ENCODE measurements around the gene TKFC. TPM values are rescaled to one million over a fixed set of nuclear protein-coding genes. Genes with fewer than 3 reads are reported as not detected.
A peak's percentile ranks its signal among the peaks of the same experiment; 100 is the strongest.

TKFC gene
- total and polyA plus RNA-seq, 4 donors, result 15.7 to 134 (median 53.4) TPM

GRCh38 chr11:61307354-61307753 is 25.7 kb upstream of the TKFC start:
- Histone ChIP-seq H3K4me3 (ENCODE audit: low read depth in 1 of 3, low read length in 3 of 3) (no peak overlapping the region), H3K27me3 (ENCODE audit: control insufficient read depth in 4 of 4, insufficient read depth in 4 of 4, low read length in 3 of 4) (no peaks in the 10 kb centered on the region), H3K36me3 (ENCODE audit: control insufficient read depth in 4 of 4, insufficient read depth in 3 of 4, low read depth in 1 of 4, low read length in 3 of 4) (peaks cover 36 to 95% (median 81%) of the 10 kb centered on the region in 4 donors), H3K4me1 (ENCODE audit: control insufficient read depth in 4 of 4, insufficient read depth in 4 of 4, low read length in 3 of 4) (no peaks in the 10 kb centered on the region), H3K9me3 (ENCODE audit: control insufficient read depth in 4 of 4, low read length in 3 of 4) (no peaks in the 10 kb centered on the region), H3K9ac (ENCODE audit: low read depth in 1 of 2, low read length in 2 of 2) (no peak overlapping the region), H3K27ac (ENCODE audit: low read depth in 1 of 2, low read length in 2 of 2) (no peak overlapping the region)
- TF ChIP-seq HNF4A (conservative IDR thresholded peaks at IDR 0.05), result no peak
- TF ChIP-seq REST (IDR thresholded peaks at IDR 0.05), result peak; percentile 35
- DNase-seq (ENCODE audit: low spot score), result no peak
- WGBS, result 90% methylated on average over 1 of the region's 1 CpG

- WGBS, result 97% methylated on average over 4 of the region's 4 CpGs
- TF ChIP-seq JUND (IDR thresholded peaks at IDR 0.05), result no peak
- TF ChIP-seq REST (IDR thresholded peaks at IDR 0.05), result no peak
- no peak for TF ChIP-seq MAX (IDR thresholded peaks at IDR 0.05)
- TF ChIP-seq RXRA (IDR thresholded peaks at IDR 0.05), result no peak
- TF ChIP-seq RAD21 (IDR thresholded peaks at IDR 0.05), result no peak
- TF ChIP-seq EGR1 (IDR thresholded peaks at IDR 0.05; ENCODE audit: low read depth in 2 of 2), result no peak
- no peak for TF ChIP-seq TAF1 (conservative IDR thresholded peaks at IDR 0.05)
- TF ChIP-seq HNF4G (IDR thresholded peaks at IDR 0.05), result no peak
- no peak for TF ChIP-seq SP1 (IDR thresholded peaks at IDR 0.05)
- no peak for TF ChIP-seq ZBTB33 (IDR thresholded peaks at IDR 0.05)
- TF ChIP-seq FOXA1 (IDR thresholded peaks at IDR 0.05), result no peak
- no peak for TF ChIP-seq FOXA2 (IDR thresholded peaks at IDR 0.05)
- no peak for TF ChIP-seq HNF4A (conservative IDR thresholded peaks at IDR 0.05)
- TF ChIP-seq CTCF (IDR thresholded peaks at IDR 0.05; ENCODE audit: low read depth, low read length, missing input control), result no peak
- no peak for TF ChIP-seq GABPA (IDR thresholded peaks at IDR 0.05 in 1 of 2, conservative IDR thresholded peaks at IDR 0.05 in 1 of 2)
- TF ChIP-seq ATF3 (IDR thresholded peaks at IDR 0.05), result no peak
- no peak for TF ChIP-seq NR2F2 (IDR thresholded peaks at IDR 0.05)
- Histone ChIP-seq H3K27me3 (ENCODE audit: control insufficient read depth in 4 of 4, insufficient read depth in 4 of 4, low read length in 3 of 4) (no peaks in the 10 kb centered on the region), H3K36me3 (ENCODE audit: control insufficient read depth in 4 of 4, insufficient read depth in 3 of 4, low read depth in 1 of 4, low read length in 3 of 4) (peaks cover 26 to 92% (median 81%) of the 10 kb centered on the region in 4 donors), H3K4me3 (ENCODE audit: low read depth in 1 of 3, low read length in 3 of 3) (no peak overlapping the region), H3K9ac (ENCODE audit: low read depth in 1 of 2, low read length in 2 of 2) (no peak overlapping the region), H3K9me3 (ENCODE audit: control insufficient read depth in 4 of 4, low read length in 3 of 4) (no peaks in the 10 kb centered on the region), H3K27ac (ENCODE audit: low read depth in 1 of 2, low read length in 2 of 2) (no peak overlapping the region), H3K4me1 (ENCODE audit: control insufficient read depth in 4 of 4, insufficient read depth in 4 of 4, low read length in 3 of 4) (no peaks in the 10 kb centered on the region)
- no peak for DNase-seq (ENCODE audit: low spot score)
Measured at GRCh38 chr11:61309141-61309540, 23.9 kb upstream of the TKFC start.
